HUES6 (cell line): ENCODE results near the gene AFAP1L2.

ENCODE experiments used
- H3K27ac ChIP-seq: 2 replicates; pipeline ENCODE4 v1.7.0; 2013; ENCODE audit warnings: low read depth, mild to moderate bottlenecking, low read length, inconsistent platforms
- H3K27me3 ChIP-seq: 2 replicates; pipeline ENCODE4 v1.6.1; 2013; ENCODE audit warnings: low read length; ENCODE audit not compliant: control insufficient read depth, insufficient read depth
- H3K36me3 ChIP-seq: 2 replicates; pipeline ENCODE4 v1.6.1; 2013; ENCODE audit warnings: low read length; ENCODE audit not compliant: control insufficient read depth, insufficient read depth
- H3K4me1 ChIP-seq: 2 replicates; pipeline ENCODE4 v1.6.1; 2013; ENCODE audit warnings: low read length; ENCODE audit not compliant: control insufficient read depth, insufficient read depth
- H3K4me3 ChIP-seq: 2 replicates; pipeline ENCODE4 v1.5.1; 2013; ENCODE audit warnings: low read depth, low read length
- H3K9ac ChIP-seq: one replicate; pipeline ENCODE4 v1.6.1; 2013; ENCODE audit warnings: mild to moderate bottlenecking, low read length
- H3K9me3 ChIP-seq: 2 replicates; pipeline ENCODE4 v1.6.1; 2013; ENCODE audit warnings: low read depth, low read length; ENCODE audit not compliant: control insufficient read depth, insufficient read depth

Gene AFAP1L2

GRCh38 chr10:114398587-114399331 is 5.5 kb downstream of the AFAP1L2 start:
- Histone ChIP-seq H3K9ac (no peak overlapping the region), H3K9me3 (no peaks in the 10 kb centered on the region), H3K27ac (no peak overlapping the region), H3K4me1 (peaks cover 13% of the 10 kb centered on the region; the same call in 1 of the 2 replicates), H3K36me3 (no peaks in the 10 kb centered on the region), H3K4me3 (no peak overlapping the region), H3K27me3 (peaks cover 29% of the 10 kb centered on the region)

- Histone ChIP-seq H3K9ac (no peak overlapping the region), H3K36me3 (no peaks in the 10 kb centered on the region), H3K27ac (no peak overlapping the region), H3K4me1 (peaks cover 18% of the 10 kb centered on the region; the same call in 1 of the 2 replicates), H3K27me3 (peaks cover 18% of the 10 kb centered on the region), H3K4me3 (no peak overlapping the region), H3K9me3 (no peaks in the 10 kb centered on the region)
Observed at GRCh38 chr10:114397651-114398145, 6.6 kb downstream of the AFAP1L2 start.

- peaks cover 6% of the 10 kb centered on the region; the same call in 1 of the 2 replicates for H3K27me3 ChIP-seq
- peaks cover 14% of the 10 kb centered on the region; the same call in 1 of the 2 replicates for H3K4me1 ChIP-seq
- no peaks in the 10 kb centered on the region for H3K9me3 ChIP-seq
- no peaks in the 10 kb centered on the region for H3K36me3 ChIP-seq
- H3K9ac ChIP-seq = no peak overlapping the region
- H3K27ac ChIP-seq = no peak overlapping the region
- no peak overlapping the region for H3K4me3 ChIP-seq
Observed at GRCh38 chr10:114396464-114396863, 7.8 kb downstream of the AFAP1L2 start.

- H3K9me3 ChIP-seq = no peaks in the 10 kb centered on the region
- H3K27me3 ChIP-seq = no peaks in the 10 kb centered on the region
- H3K9ac ChIP-seq = no peak overlapping the region
- H3K36me3 ChIP-seq = no peaks in the 10 kb centered on the region
- H3K27ac ChIP-seq = no peak overlapping the region
- peaks cover 14% of the 10 kb centered on the region; the same call in 1 of the 2 replicates for H3K4me1 ChIP-seq
- no peak overlapping the region for H3K4me3 ChIP-seq
Observed at GRCh38 chr10:114395366-114396022, 8.8 kb downstream of the AFAP1L2 start.

GRCh38 chr10:114394531-114394930 is 9.8 kb downstream of the AFAP1L2 start:
- peaks cover 14% of the 10 kb centered on the region; the same call in 1 of the 2 replicates for H3K4me1 ChIP-seq
- H3K27me3 ChIP-seq = no peaks in the 10 kb centered on the region
- no peak overlapping the region for H3K9ac ChIP-seq
- H3K4me3 ChIP-seq = no peak overlapping the region
- no peaks in the 10 kb centered on the region for H3K36me3 ChIP-seq
- no peak overlapping the region for H3K27ac ChIP-seq
- no peaks in the 10 kb centered on the region for H3K9me3 ChIP-seq

- Histone ChIP-seq H3K9me3 (no peaks in the 10 kb centered on the region), H3K4me1 (peaks cover 14% of the 10 kb centered on the region; the same call in 1 of the 2 replicates), H3K9ac (no peak overlapping the region), H3K4me3 (no peak overlapping the region), H3K27ac (no peak overlapping the region), H3K36me3 (no peaks in the 10 kb centered on the region), H3K27me3 (no peaks in the 10 kb centered on the region)
Observed at GRCh38 chr10:114393886-114394285, 10.4 kb downstream of the AFAP1L2 start.

- peaks cover 14% of the 10 kb centered on the region; the same call in 1 of the 2 replicates for H3K4me1 ChIP-seq
- no peak overlapping the region for H3K27ac ChIP-seq
- H3K9ac ChIP-seq = no peak overlapping the region
- no peak overlapping the region for H3K4me3 ChIP-seq
- H3K9me3 ChIP-seq = no peaks in the 10 kb centered on the region
- no peaks in the 10 kb centered on the region for H3K36me3 ChIP-seq
- H3K27me3 ChIP-seq = no peaks in the 10 kb centered on the region
Observed at GRCh38 chr10:114393482-114393881, 10.8 kb downstream of the AFAP1L2 start.

GRCh38 chr10:114392112-114392835 is 12.0 kb downstream of the AFAP1L2 start:
- H3K9ac ChIP-seq = no peak overlapping the region
- no peak overlapping the region for H3K27ac ChIP-seq
- no peaks in the 10 kb centered on the region for H3K36me3 ChIP-seq
- H3K4me3 ChIP-seq = no peak overlapping the region
- no peaks in the 10 kb centered on the region for H3K9me3 ChIP-seq
- H3K27me3 ChIP-seq = no peaks in the 10 kb centered on the region
- peaks cover 14% of the 10 kb centered on the region; the same call in 1 of the 2 replicates for H3K4me1 ChIP-seq

GRCh38 chr10:114391599-114391998 is 12.7 kb downstream of the AFAP1L2 start:
- no peaks in the 10 kb centered on the region for H3K27me3 ChIP-seq
- H3K9ac ChIP-seq = no peak overlapping the region
- H3K27ac ChIP-seq = no peak overlapping the region
- H3K9me3 ChIP-seq = no peaks in the 10 kb centered on the region
- no peak overlapping the region for H3K4me3 ChIP-seq
- no peaks in the 10 kb centered on the region for H3K36me3 ChIP-seq
- H3K4me1 ChIP-seq = peaks cover 14% of the 10 kb centered on the region; the same call in 1 of the 2 replicates

GRCh38 chr10:114389426-114389825 is 14.9 kb downstream of the AFAP1L2 start:
- Histone ChIP-seq H3K9ac (no peak overlapping the region), H3K4me1 (peaks cover 23% of the 10 kb centered on the region; the same call in 1 of the 2 replicates), H3K9me3 (no peaks in the 10 kb centered on the region), H3K4me3 (no peak overlapping the region), H3K27me3 (no peaks in the 10 kb centered on the region), H3K27ac (no peak overlapping the region), H3K36me3 (no peaks in the 10 kb centered on the region)
